HG03354 (cell line): ENCODE measurements around the gene DPY19L1.
A peak's percentile ranks its signal among the peaks of the same experiment; 100 is the strongest.
"Not testable (repeated sequence)": the region's sequence is repeated elsewhere in the genome, so short reads cannot be mapped to it uniquely, and the experiment has no call there.

Experiments
- ATAC-seq: cut with Tn5 transposase; IDR thresholded peaks from one replicate; pipeline ENCODE4 v1.9.1; 2021; ENCODE audit warnings: mild to moderate bottlenecking; ENCODE audit not compliant: unreplicated experiment, poor library complexity, severe bottlenecking

The DPY19L1 gene

GRCh38 chr7:34935735-34936165, 101.5 kb downstream of the DPY19L1 start:
- ATAC-seq: not testable (repeated sequence)

- ATAC-seq: no peak
These were observed 105.5 kb downstream of the DPY19L1 start for GRCh38 chr7:34931739-34932138.

GRCh38 chr7:34929783-34930182, 107.5 kb downstream of the DPY19L1 start:
- not testable (repeated sequence) for ATAC-seq

- ATAC-seq: no peak
These were observed 108.7 kb downstream of the DPY19L1 start for GRCh38 chr7:34928560-34928959.

- ATAC-seq: peak; percentile 86
These were observed 109.2 kb downstream of the DPY19L1 start for GRCh38 chr7:34928052-34928451.

GRCh38 chr7:34920470-34920869, 116.8 kb downstream of the DPY19L1 start:
- ATAC-seq: not testable (repeated sequence)

GRCh38 chr7:34919038-34919437, 118.2 kb downstream of the DPY19L1 start:
- ATAC-seq: not testable (repeated sequence)

GRCh38 chr7:34918198-34918861, 119.0 kb downstream of the DPY19L1 start:
- not testable (repeated sequence) for ATAC-seq

- ATAC-seq: not testable (repeated sequence)
These were observed 119.8 kb downstream of the DPY19L1 start for GRCh38 chr7:34917515-34917914.

- no peak for ATAC-seq
These were observed 121.0 kb downstream of the DPY19L1 start for GRCh38 chr7:34916267-34916666.

GRCh38 chr7:34912236-34912635, 125.0 kb downstream of the DPY19L1 start:
- no peak for ATAC-seq

- not testable (repeated sequence) for ATAC-seq
These were observed 130.9 kb downstream of the DPY19L1 start for GRCh38 chr7:34906266-34906850.

GRCh38 chr7:34904987-34905386, 132.3 kb downstream of the DPY19L1 start:
- ATAC-seq: no peak

- ATAC-seq: not testable (repeated sequence)
These were observed 133.4 kb downstream of the DPY19L1 start for GRCh38 chr7:34903921-34904320.

GRCh38 chr7:34902182-34902581, 135.1 kb downstream of the DPY19L1 start:
- no peak for ATAC-seq

- peak; percentile 69 for ATAC-seq
These were observed 136.3 kb downstream of the DPY19L1 start for GRCh38 chr7:34900891-34901513.

- no peak for ATAC-seq
These were observed 142.1 kb downstream of the DPY19L1 start for GRCh38 chr7:34895202-34895601.

- no peak for ATAC-seq
These were observed 147.3 kb downstream of the DPY19L1 start for GRCh38 chr7:34889951-34890350.

- no peak for ATAC-seq
These were observed 150.4 kb downstream of the DPY19L1 start for GRCh38 chr7:34886856-34887255.

- ATAC-seq: not testable (repeated sequence)
These were observed 153.4 kb downstream of the DPY19L1 start for GRCh38 chr7:34883855-34884254.

GRCh38 chr7:34879871-34880270, 157.4 kb downstream of the DPY19L1 start:
- no peak for ATAC-seq
